Subcutaneous abdominal adipose tissue (tissue), 5 donors: ENCODE data around the gene CNTNAP2.
"Not testable (repeated sequence)": the region's sequence is repeated elsewhere in the genome, so short reads cannot be mapped to it uniquely, and the experiment has no call there.

Experiments
- H3K27ac ChIP-seq: one replicate; pipeline ENCODE4 v1.7.0; 2013; ENCODE audit warnings: low read depth, mild to moderate bottlenecking, inconsistent platforms, low read length, moderate library complexity
- H3K27me3 ChIP-seq, 5 donors: one replicate each; pipeline ENCODE4 v1.7.0; 2013; ENCODE audit warnings: low read length in 5 of 5, inconsistent platforms in 1 of 5; ENCODE audit not compliant: control insufficient read depth in 5 of 5, insufficient read depth in 4 of 5
- H3K36me3 ChIP-seq, 5 donors: one replicate each; pipeline ENCODE4 v1.7.0; 2013; ENCODE audit warnings: low read length in 5 of 5; ENCODE audit not compliant: control insufficient read depth in 5 of 5, insufficient read depth in 5 of 5
- H3K4me1 ChIP-seq, 5 donors: one replicate each; pipeline ENCODE4 v1.7.0; 2013; ENCODE audit warnings: low read length in 5 of 5, mild to moderate bottlenecking in 3 of 5, moderate library complexity in 1 of 5; ENCODE audit not compliant: control insufficient read depth in 5 of 5, insufficient read depth in 5 of 5
- H3K4me3 ChIP-seq, 5 donors: one replicate each; pipeline ENCODE4 v1.7.0; 2013; ENCODE audit warnings: low read length in 5 of 5, low read depth in 1 of 5
- H3K9ac ChIP-seq, 5 donors: one replicate each; pipeline ENCODE4 v1.7.0; 2013; ENCODE audit warnings: low read length in 5 of 5, mild to moderate bottlenecking in 4 of 5, moderate library complexity in 3 of 5
- H3K9me3 ChIP-seq, 5 donors: one replicate each; pipeline ENCODE4 v1.7.0; 2013; ENCODE audit warnings: low read length in 5 of 5; ENCODE audit not compliant: control insufficient read depth in 5 of 5
- donor health status: healthy.
- donor health status: healthy.
- donor health status: healthy.
- donor health status: healthy.
- donor health status: healthy.

The CNTNAP2 gene

DNA sequence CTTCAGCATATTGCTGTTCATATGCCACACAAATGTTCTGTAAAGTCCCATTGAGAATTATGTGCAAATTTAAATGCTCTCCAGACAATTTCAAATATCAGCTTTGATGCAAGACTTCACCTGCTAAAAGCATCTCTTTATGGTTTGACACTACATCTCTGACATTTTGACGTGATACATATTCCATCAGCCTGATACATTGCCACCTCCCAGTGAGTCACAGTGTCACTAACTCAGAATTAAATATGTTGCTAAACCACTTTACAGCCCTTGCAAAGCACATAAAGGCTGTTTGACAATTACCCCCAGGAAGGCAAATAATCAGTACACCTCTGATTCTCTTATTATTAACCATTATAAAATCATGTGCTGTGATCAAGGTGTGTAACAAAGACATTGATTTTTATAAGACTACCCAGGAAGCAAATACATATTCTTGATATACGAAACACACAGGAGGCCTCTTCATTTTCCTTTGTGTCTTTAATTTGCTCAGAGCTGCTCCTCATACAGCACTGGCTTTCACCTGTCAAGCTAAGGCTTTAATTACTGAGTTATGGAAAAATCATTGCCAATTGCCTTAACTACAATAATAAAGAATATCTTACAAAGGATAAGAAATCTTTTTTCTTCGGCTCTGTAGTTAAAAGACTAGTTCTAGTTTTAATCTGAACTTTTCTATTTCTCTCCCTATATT, 1926.5 kb downstream of the CNTNAP2 start:
- H3K27ac ChIP-seq, result no peak overlapping the region
- no peak overlapping the region for H3K4me3 ChIP-seq
- no peaks in the 10 kb centered on the region for H3K36me3 ChIP-seq

DNA sequence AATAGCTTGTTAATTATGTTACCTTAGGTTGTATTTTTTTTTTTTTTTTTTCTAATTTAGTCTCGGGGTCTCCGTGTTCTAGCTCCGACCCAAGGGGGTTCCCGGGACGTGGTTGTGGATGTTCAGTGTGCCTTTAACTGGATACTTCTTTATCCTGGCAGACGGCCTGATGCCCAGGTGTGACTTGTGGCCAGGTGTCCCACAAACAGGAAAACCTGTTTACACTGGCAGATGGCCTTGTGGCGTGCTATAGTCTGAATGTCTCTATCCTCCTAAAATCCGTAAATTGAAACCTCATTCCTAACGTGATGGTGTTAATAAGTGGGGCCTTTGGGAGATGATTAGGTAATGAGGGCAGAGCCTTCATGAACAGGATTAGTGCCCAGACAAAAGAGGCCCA, 1927.6 kb downstream of the CNTNAP2 start:
- H3K27me3 ChIP-seq, result no peaks in the 10 kb centered on the region
- H3K27ac ChIP-seq, result no peak overlapping the region
- H3K36me3 ChIP-seq, result no peaks in the 10 kb centered on the region
- H3K4me1 ChIP-seq, result no peaks in the 10 kb centered on the region
- peaks cover 0 to 2% (median 0%) of the 10 kb centered on the region in 5 donors for H3K9me3 ChIP-seq
- no peak overlapping the region for H3K9ac ChIP-seq
- H3K4me3 ChIP-seq, result no peak overlapping the region

More for the DNA sequence above, 1926.5 kb downstream of the CNTNAP2 start:
- H3K4me1 ChIP-seq, result no peaks in the 10 kb centered on the region
- H3K9ac ChIP-seq, result no peak overlapping the region
- no peaks in the 10 kb centered on the region for H3K27me3 ChIP-seq
- peaks cover 0 to 2% (median 0%) of the 10 kb centered on the region in 5 donors for H3K9me3 ChIP-seq

DNA sequence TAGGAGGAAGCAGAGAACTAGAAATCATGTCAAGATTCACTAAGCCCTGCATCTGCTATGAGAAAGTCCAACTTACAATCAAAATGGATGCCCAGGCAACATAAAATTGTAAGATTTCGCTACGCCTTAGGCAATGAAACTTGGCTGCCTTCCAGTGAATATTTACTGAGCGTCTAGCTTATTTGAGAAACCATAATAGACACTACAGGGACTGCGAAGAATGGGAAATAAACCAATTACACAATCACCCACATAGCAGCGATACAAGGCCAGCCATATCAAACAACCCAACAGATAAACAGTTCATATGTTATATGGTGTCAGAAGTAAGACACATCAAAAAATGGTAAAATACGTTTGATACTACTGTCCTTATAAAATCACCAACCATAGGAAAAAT, 1928.9 kb downstream of the CNTNAP2 start:
- Histone ChIP-seq H3K4me3 (no peak overlapping the region), H3K4me1 (no peaks in the 10 kb centered on the region), H3K36me3 (no peaks in the 10 kb centered on the region), H3K9me3 (peaks cover 0 to 2% (median 0%) of the 10 kb centered on the region in 5 donors), H3K27me3 (no peaks in the 10 kb centered on the region), H3K9ac (no peak overlapping the region), H3K27ac (no peak overlapping the region)

DNA sequence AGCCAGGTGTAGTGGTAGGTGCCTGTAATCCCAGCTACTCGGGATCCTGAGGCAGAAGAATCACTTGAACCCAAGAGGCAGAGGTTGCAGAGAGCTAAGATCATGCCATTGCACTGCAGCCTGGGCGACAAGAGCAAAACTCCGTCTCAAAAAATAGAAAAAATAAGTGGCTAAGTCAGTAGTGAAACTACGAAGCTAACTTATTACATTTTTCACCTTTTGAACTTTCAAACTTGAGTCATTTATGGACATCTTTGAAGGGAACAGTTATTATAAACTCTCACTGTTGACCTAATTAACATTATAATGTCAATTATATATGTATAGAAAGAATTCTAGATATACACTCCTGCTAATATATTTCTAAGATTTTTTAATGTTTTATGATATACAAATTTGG, 1932.5 kb downstream of the CNTNAP2 start:
- H3K27ac ChIP-seq, result no peak overlapping the region
- no peak overlapping the region for H3K4me3 ChIP-seq
- peaks cover 0 to 2% (median 0%) of the 10 kb centered on the region in 5 donors for H3K9me3 ChIP-seq
- H3K4me1 ChIP-seq, result peaks cover 0 to 7% (median 4%) of the 10 kb centered on the region in 5 donors
- no peak overlapping the region for H3K9ac ChIP-seq
- no peaks in the 10 kb centered on the region for H3K36me3 ChIP-seq
- H3K27me3 ChIP-seq, result no peaks in the 10 kb centered on the region

DNA sequence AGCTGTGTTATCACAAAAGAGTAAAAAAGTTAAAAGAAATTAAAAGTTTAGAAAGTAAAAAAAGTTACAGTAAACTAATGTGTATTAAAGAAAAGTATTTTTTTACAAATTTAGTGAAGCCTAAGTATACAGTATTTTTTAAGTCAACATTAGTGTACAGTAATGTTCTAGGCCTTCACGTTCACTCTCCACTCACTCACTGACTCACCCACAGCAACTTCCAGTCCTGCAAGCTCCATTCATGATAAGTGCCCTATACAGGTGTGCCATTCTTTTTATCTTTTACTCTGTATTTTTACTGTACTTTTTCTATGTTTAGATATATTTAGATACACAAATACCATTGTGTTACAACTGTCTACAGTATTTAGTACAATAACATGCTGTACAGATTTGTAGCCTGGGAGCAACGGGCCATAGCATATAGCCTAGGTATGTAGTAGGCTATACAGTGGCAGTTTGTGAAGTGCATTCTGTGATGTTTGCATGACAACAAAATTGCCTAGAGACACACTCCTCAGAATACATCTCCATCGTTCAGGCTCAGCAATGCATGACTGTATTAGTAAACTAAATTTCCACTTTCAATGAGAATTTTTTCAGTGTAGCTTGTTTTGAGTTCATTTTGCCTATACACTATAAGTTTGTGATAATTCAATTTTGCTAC, 1934.0 kb downstream of the CNTNAP2 start:
- no peak overlapping the region for H3K4me3 ChIP-seq
- H3K36me3 ChIP-seq, result no peaks in the 10 kb centered on the region
- no peaks in the 10 kb centered on the region for H3K9me3 ChIP-seq
- H3K27me3 ChIP-seq, result no peaks in the 10 kb centered on the region
- H3K27ac ChIP-seq, result no peak overlapping the region
- H3K9ac ChIP-seq, result no peak overlapping the region
- H3K4me1 ChIP-seq, result peaks cover 0 to 7% (median 4%) of the 10 kb centered on the region in 5 donors

DNA sequence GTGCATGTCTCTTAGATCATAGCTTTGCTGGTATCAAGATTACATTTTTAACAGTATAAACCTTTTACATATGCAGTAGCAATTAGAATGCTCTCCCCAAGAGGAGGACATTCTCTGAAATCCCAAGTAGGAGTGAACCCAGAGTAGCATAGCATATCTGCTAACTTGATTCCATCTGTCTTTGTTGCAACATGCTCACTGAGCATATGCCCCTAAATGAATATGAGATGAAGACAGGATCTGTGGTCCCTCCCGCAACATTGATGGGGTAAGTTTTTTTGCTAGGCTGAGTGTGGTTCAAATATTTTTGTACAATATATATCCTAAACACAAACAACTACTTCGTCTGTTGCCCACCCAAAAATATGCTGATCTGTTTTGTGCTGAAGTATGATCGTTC, 1939.8 kb downstream of the CNTNAP2 start:
- H3K9ac ChIP-seq, result no peak overlapping the region

DNA sequence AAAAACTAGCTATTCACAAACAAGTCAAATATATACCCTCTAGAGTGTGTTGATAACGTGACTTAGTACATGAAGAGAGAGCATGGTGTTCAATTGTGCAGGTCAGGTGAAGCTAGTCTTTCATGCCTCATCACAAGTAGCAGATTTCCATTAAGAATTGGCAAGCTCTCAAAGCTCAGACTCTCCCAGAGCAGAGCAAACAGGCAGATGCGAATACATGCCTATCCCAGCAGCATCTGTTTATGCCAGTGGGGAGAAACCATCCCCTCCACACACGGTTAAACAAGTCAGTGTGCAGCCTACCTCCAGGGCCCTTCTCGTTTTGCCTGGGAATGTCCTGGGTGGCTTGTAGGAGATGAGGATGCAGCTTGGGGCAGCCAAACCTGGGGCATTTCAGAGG, 1941.5 kb downstream of the CNTNAP2 start:
- Histone ChIP-seq H3K36me3 (no peaks in the 10 kb centered on the region), H3K9ac (no peak overlapping the region), H3K9me3 (no peaks in the 10 kb centered on the region), H3K27ac (no peak overlapping the region), H3K4me1 (no peaks in the 10 kb centered on the region), H3K4me3 (no peak overlapping the region), H3K27me3 (no peaks in the 10 kb centered on the region)

More for the DNA sequence above, 1939.8 kb downstream of the CNTNAP2 start:
- no peaks in the 10 kb centered on the region for H3K9me3 ChIP-seq
- no peaks in the 10 kb centered on the region for H3K27me3 ChIP-seq
- H3K4me3 ChIP-seq, result no peak overlapping the region
- H3K36me3 ChIP-seq, result no peaks in the 10 kb centered on the region
- peaks cover 0 to 4% (median 1%) of the 10 kb centered on the region in 5 donors for H3K4me1 ChIP-seq
- H3K27ac ChIP-seq, result no peak overlapping the region

DNA sequence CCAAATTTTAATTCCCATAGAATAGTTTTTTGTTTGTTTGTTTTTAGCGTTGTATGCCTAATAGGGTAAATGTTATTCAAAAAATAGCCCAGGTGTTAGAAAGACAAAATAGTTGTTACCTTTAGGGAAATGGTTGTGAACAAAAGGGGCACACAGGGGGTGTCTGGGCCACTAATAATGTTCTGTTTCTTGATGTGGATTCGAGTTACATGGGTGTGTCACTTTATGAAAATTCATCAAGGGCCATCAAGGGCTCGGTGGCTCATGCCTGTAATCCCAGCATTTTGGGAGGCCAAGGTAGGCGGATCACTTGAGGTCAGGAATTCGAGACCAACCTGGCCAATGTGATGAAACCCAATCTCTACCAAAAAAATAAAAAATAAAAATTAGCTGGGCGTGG, 1942.2 kb downstream of the CNTNAP2 start:
- H3K4me3 ChIP-seq, result no peak overlapping the region
- no peaks in the 10 kb centered on the region for H3K9me3 ChIP-seq
- H3K27me3 ChIP-seq, result no peaks in the 10 kb centered on the region
- no peak overlapping the region for H3K9ac ChIP-seq
- no peaks in the 10 kb centered on the region for H3K36me3 ChIP-seq
- no peaks in the 10 kb centered on the region for H3K4me1 ChIP-seq
- H3K27ac ChIP-seq, result no peak overlapping the region

DNA sequence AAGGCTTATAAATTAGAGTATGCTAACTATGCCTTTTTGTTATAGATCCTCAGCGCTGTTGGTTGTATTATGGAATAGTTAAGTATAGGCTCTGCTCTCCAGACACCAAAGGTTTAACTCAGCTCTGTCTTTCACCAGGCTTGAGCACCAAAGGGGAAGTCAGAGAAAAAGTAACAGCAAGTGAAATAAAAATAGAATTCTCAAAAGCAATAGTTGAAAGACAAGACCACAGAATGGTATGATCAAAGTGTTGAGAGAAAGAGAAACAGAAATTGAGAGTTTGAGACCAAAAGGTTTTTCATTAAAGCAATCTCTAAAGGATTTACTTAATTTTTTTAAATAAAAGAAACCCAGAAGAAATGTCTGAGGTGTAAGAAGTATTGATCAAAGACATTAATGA, 1944.1 kb downstream of the CNTNAP2 start:
- H3K9me3 ChIP-seq, result no peaks in the 10 kb centered on the region
- no peaks in the 10 kb centered on the region for H3K4me1 ChIP-seq
- H3K27ac ChIP-seq, result no peak overlapping the region
- no peak overlapping the region for H3K9ac ChIP-seq
- H3K36me3 ChIP-seq, result no peaks in the 10 kb centered on the region
- H3K4me3 ChIP-seq, result no peak overlapping the region
- H3K27me3 ChIP-seq, result no peaks in the 10 kb centered on the region

DNA sequence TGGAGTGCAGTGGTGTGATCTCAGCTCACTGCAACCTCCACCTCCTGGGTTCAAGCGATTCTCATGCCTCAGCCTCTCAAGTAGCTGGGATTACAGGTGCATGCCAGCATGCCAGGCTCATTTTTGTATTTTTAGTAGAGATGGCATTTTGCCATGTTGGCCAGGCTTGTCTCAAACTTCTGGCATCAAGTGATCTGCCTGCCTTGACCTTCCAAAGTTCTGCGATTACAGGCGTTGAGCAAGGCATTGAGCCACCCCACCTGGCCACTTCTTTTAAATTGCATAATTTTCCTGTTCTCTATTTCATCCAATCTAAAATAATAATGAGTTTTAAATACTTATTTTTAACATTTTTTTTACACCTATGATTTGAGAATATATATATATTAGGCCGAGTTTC, 1961.5 kb downstream of the CNTNAP2 start:
- not testable (repeated sequence) for H3K36me3 ChIP-seq, H3K4me3 ChIP-seq, H3K4me1 ChIP-seq, H3K9me3 ChIP-seq, H3K27ac ChIP-seq, H3K27me3 ChIP-seq, H3K9ac ChIP-seq
